Measurements from ENCODE around the gene MPP1.

MPP1 gene

GRCh38 chrX:154774622-154775021, 30.7 kb downstream of the MPP1 start:
- no peak for DNase-seq

- DNase-seq, result peak; percentile 96
Measured at GRCh38 chrX:154762537-154763296, 42.6 kb downstream of the MPP1 start, which contains the start of gene DKC1. Gene DKC1 (plus strand): TSS chrX:154762864. CDS start chrX:154762966, 102 bp downstream.

- no peak for DNase-seq
Measured at GRCh38 chrX:154761977-154762536, 43.2 kb downstream of the MPP1 start.

- no peak for DNase-seq
Measured at GRCh38 chrX:154758696-154759095, 46.6 kb downstream of the MPP1 start.

GRCh38 chrX:154751669-154752271, 53.5 kb downstream of the MPP1 start:
- DNase-seq, result no peak

GRCh38 chrX:154751203-154751668, 54.0 kb downstream of the MPP1 start:
- DNase-seq, result peak; percentile 31

- peak; percentile 36 for DNase-seq
Measured at GRCh38 chrX:154750301-154751202, 54.7 kb downstream of the MPP1 start, which contains the start of gene GAB3. Gene GAB3 (minus strand): TSS chrX:154751077. CDS start chrX:154751025, 52 bp downstream.

GRCh38 chrX:154749856-154750255, 55.4 kb downstream of the MPP1 start:
- DNase-seq, result peak; percentile 25

- peak; percentile 55 for DNase-seq
Measured at GRCh38 chrX:154748712-154749339, 56.5 kb downstream of the MPP1 start.

GRCh38 chrX:154742613-154743012, 62.7 kb downstream of the MPP1 start:
- DNase-seq, result no peak

- no peak for DNase-seq
Measured at GRCh38 chrX:154739952-154740465, 65.3 kb downstream of the MPP1 start.

- DNase-seq, result peak; percentile 71
Measured at GRCh38 chrX:154738011-154738738, 67.1 kb downstream of the MPP1 start.

- no peak for DNase-seq
Measured at GRCh38 chrX:154737136-154737535, 68.1 kb downstream of the MPP1 start.

- DNase-seq, result peak; percentile 66
Measured at GRCh38 chrX:154735695-154736393, 69.4 kb downstream of the MPP1 start.

- no peak for DNase-seq
Measured at GRCh38 chrX:154734061-154734781, 71.1 kb downstream of the MPP1 start.

- no peak for DNase-seq
Measured at GRCh38 chrX:154733066-154733425, 72.2 kb downstream of the MPP1 start.

GRCh38 chrX:154732421-154733065, 72.7 kb downstream of the MPP1 start:
- DNase-seq, result no peak

GRCh38 chrX:154731881-154732280, 73.4 kb downstream of the MPP1 start:
- DNase-seq, result no peak

- no peak for DNase-seq
Measured at GRCh38 chrX:154731184-154731583, 74.1 kb downstream of the MPP1 start.

All from right hindlimb (tissue), 1 donor.